AG09309 (cell line): ENCODE results near the gene SETD4.

ENCODE experiments used
- DNase-seq: peaks from one replicate; pipeline ENCODE4 v3.0.0-alpha.2; 2010; ENCODE audit warnings: low read depth
- H3K4me3 ChIP-seq: 2 replicates; pipeline ENCODE4 v1.5.1; 2011; ENCODE audit warnings: mild to moderate bottlenecking, low read depth, low read length, moderate library complexity; ENCODE audit not compliant: control insufficient read depth
- CTCF ChIP-seq: IDR thresholded peaks from 2 replicates; pipeline ENCODE4 v1.5.1; 2011; ENCODE audit warnings: mild to moderate bottlenecking, low read depth, low read length, inconsistent platforms; ENCODE audit not compliant: insufficient read depth, control insufficient read depth; ENCODE audit errors: missing control alignments

The SETD4 gene

GRCh38 chr21:35991131-35991530 is 69.2 kb downstream of the SETD4 start:
- H3K4me3 ChIP-seq = no peak overlapping the region
- no peak for DNase-seq
- TF ChIP-seq CTCF = no peak

DNA sequence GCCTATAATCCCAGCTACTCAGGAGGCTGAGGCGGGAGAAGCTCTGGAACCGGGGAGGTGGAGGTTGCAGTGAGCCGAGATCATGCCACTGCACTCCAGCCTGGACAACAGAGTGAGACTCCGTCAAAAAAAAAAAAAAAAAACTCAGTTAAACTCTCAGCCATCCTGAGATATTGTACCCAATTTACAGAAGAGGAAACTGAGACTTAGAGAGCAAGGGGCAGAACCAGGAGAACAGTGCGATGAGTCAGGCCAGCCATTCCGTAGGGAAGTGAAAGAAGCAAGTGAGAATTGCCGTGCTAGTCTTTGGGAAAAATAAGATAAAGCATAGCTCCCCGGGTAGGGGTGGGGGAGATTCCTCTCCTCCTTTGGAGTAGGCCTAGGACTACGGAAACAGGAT is 69.7 kb downstream of the SETD4 start:
- TF ChIP-seq CTCF = no peak
- no peak for DNase-seq
- H3K4me3 ChIP-seq = no peak overlapping the region

DNA sequence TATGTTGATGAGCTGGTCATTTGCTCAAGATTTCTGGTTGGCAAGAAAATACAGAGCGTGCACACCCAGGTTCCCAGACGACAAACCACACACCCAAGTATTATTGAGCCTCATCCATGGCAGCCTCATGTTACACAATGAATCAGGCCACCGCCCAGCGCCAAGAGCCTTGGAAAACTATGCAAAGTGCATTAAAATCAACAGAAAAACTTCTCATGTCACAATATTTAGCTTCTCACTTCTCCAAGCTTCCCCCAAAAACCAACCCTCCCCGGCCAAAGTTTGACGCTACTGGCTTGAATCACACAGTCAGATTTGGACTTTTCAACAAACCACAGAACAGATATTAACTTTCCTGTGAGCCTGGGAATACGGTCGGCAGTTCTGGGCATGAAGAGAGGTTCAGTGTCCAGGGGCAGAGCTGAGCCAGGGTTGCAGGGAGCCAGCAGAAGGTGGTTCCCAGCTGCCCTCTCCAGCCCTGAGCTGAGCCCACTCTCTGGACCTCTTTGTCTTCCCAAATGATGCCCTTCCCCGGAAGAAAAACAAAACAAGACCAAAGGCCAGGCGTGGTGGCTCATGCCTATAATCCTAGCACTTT is 71.1 kb downstream of the SETD4 start:
- no peak for TF ChIP-seq CTCF
- DNase-seq = peak; percentile 69
- H3K4me3 ChIP-seq = no peak overlapping the region

GRCh38 chr21:35988416-35989137 is 71.7 kb downstream of the SETD4 start:
- H3K4me3 ChIP-seq = no peak overlapping the region
- TF ChIP-seq CTCF = no peak
- DNase-seq = no peak

GRCh38 chr21:35987475-35987874 is 72.9 kb downstream of the SETD4 start:
- TF ChIP-seq CTCF = no peak
- no peak for DNase-seq
- H3K4me3 ChIP-seq = no peak overlapping the region

DNA sequence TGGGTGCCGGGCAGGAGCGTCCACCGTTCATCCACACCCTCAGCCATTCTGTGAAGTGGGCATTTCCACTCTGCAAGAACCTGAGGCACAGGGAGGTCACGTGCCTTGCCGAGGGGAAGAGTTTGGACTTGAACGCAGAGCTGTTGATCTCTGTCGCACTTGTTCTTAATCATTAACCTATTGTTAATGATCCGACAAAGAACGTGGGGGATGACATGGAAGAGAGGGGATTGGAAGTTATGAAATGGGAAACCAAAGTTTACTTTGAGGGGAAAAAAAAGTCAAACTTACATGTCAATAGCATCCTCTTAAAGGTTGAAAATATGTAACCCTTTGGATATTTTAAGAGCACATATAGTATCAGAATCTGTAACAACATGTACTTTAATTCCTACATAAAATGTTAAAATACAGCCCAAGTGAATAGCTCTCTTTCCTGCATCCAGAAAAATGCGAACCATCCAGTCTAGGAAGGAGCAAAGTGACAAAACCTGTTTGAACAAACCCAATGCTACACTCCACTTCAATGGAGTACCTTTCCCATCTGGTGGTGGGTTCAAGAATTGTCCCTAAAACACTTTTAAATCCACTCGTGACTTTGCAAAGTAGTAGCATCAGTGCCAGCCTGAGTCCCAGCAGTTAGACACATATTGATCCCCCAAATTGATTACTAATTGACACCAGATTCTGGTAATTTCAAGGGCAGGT is 75.5 kb downstream of the SETD4 start:
- H3K4me3 ChIP-seq = no peak overlapping the region
- DNase-seq = no peak
- TF ChIP-seq CTCF = no peak
